Colonic mucosa (tissue), 4 donors: ENCODE results near the gene CELSR1. TPM values are rescaled to one million over a fixed set of nuclear protein-coding genes. Genes with fewer than 3 reads are reported as not detected.

Experiments
- DNase-seq: peaks from one replicate; pipeline ENCODE4 v3.0.0-alpha.2; 2020
- H3K27ac ChIP-seq: fragments of 200-600 bp; one replicate; pipeline ENCODE4 v1.8.0; 2021
- H3K27me3 ChIP-seq: fragments of 200-600 bp; one replicate; pipeline ENCODE4 v1.8.0; 2021
- H3K36me3 ChIP-seq: fragments of 200-600 bp; one replicate; pipeline ENCODE4 v1.8.0; 2021
- H3K4me1 ChIP-seq: fragments of 200-600 bp; one replicate; pipeline ENCODE4 v1.8.0; 2021; ENCODE audit warnings: mild to moderate bottlenecking
- H3K4me3 ChIP-seq: fragments of 200-600 bp; one replicate; pipeline ENCODE4 v1.8.0; 2021
- H3K9ac ChIP-seq, 2 donors: one replicate each; pipeline ENCODE4 v1.7.0; 2013; ENCODE audit warnings: control low read depth in 2 of 2, low read depth in 2 of 2, low read length in 2 of 2
- H3K9me3 ChIP-seq: fragments of 200-600 bp; one replicate; pipeline ENCODE4 v1.8.0; 2021
- intact Hi-C: fragments of 100-400 bp; cut with DNase I; formaldehyde crosslinking; loops from one replicate; pipeline ENCODE4 v1.14.1; 2022
- total RNA-seq, 2 donors: library from RNA; stranded (reverse); fragmentation: NEBNext Ultra II Directional in 1 of 2; extraction: Animal tissue kit (Norgen Biotek cat#: 25700) in 1 of 2; gene quantifications; one replicate each; pipeline ENCODE4 v1.2.1, GENCODE V29; 2021
- TF ChIP-seq, protein P1 (sequence below): fragments of 200-600 bp; IDR thresholded peaks from one replicate; pipeline ENCODE4 v1.8.0; 2022; ENCODE audit warnings: antibody characterized with exemption, mild to moderate bottlenecking
- donor health status: healthy.
- donor health status: DM: no; HTN: no; CAD: no.
- donor health status: DM: no; HTN: no; CAD: no.

The CELSR1 gene
- total RNA-seq, 2 donors from 2014 or later: 2.7 to 7.8 TPM

- Histone ChIP-seq H3K9me3 (no peaks in the 10 kb centered on the region), H3K27me3 (no peaks in the 10 kb centered on the region), H3K9ac (peak overlapping the region; percentile 49 to 67), H3K36me3 (no peaks in the 10 kb centered on the region), H3K4me1 (peaks cover 40% of the 10 kb centered on the region), H3K4me3 (no peak overlapping the region), H3K27ac (peak overlapping the region; percentile 95)
- DNase-seq: no peak
- intact Hi-C loops: loop anchor here (5.0 kb wide), 1 partner anchor 91 kb away; no protein-coding TSS in a partner anchor
- TF ChIP-seq, protein P1, sequence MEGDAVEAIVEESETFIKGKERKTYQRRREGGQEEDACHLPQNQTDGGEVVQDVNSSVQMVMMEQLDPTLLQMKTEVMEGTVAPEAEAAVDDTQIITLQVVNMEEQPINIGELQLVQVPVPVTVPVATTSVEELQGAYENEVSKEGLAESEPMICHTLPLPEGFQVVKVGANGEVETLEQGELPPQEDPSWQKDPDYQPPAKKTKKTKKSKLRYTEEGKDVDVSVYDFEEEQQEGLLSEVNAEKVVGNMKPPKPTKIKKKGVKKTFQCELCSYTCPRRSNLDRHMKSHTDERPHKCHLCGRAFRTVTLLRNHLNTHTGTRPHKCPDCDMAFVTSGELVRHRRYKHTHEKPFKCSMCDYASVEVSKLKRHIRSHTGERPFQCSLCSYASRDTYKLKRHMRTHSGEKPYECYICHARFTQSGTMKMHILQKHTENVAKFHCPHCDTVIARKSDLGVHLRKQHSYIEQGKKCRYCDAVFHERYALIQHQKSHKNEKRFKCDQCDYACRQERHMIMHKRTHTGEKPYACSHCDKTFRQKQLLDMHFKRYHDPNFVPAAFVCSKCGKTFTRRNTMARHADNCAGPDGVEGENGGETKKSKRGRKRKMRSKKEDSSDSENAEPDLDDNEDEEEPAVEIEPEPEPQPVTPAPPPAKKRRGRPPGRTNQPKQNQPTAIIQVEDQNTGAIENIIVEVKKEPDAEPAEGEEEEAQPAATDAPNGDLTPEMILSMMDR: no peak
Observed at GRCh38 chr22:46580940-46581537, 43.6 kb upstream of the CELSR1 start.

- Histone ChIP-seq H3K4me3 (no peak overlapping the region), H3K27me3 (no peaks in the 10 kb centered on the region), H3K4me1 (peaks cover 36% of the 10 kb centered on the region), H3K9ac (peak overlapping the region; percentile 38 to 99), H3K27ac (peak overlapping the region; percentile 95), H3K36me3 (no peaks in the 10 kb centered on the region), H3K9me3 (no peaks in the 10 kb centered on the region)
- TF ChIP-seq, protein P1: no peak
- no peak for DNase-seq
- intact Hi-C loops: loop anchor here (5.0 to 10.0 kb wide), 2 partner anchors 92 to 155 kb away; partner anchors contain the start of gene CERK
Observed at GRCh38 chr22:46579751-46580449, 42.5 kb upstream of the CELSR1 start.

GRCh38 chr22:46578824-46579561 lies 41.6 kb upstream of the CELSR1 start:
- peak; percentile 76 for DNase-seq
- TF ChIP-seq, protein P1: no peak
- Histone ChIP-seq H3K9ac (peak overlapping the region; percentile 94 to 99), H3K4me1 (peaks cover 36% of the 10 kb centered on the region), H3K4me3 (peak overlapping the region; percentile 79), H3K27ac (peak overlapping the region; percentile 95), H3K27me3 (no peaks in the 10 kb centered on the region), H3K36me3 (no peaks in the 10 kb centered on the region), H3K9me3 (no peaks in the 10 kb centered on the region)
- intact Hi-C loops: loop anchor here (10.0 kb wide), 1 partner anchor 156 kb away; the partner anchor contains the start of gene CERK

DNA sequence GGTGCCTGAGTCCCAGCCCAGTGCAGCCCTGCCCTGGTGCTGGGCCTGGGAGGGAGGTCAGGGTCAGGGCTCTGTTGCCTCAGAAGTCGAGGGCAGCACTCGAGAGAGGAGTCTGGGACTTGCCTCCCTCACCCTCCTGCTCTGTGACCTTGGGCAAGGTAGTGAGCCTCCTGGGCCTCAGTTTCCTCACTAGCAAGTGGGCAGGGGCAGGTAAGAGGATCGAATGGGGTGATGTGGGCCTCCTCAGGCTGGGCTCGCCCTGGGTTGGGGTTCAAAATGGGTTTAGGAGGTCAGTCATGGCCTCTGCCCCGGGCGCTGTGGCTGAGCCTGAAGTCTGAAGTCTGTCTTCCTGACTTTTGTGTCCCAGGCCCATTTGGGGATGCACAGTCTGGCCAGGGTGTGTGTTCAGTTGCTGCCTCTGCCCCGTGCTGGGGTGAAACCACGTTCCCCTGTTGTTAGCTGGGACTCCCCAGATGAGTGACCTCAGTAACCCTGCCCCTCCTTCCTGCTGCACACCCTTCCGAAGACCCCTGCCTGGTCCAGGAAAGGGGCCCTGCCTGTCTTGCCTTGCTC lies 40.9 kb upstream of the CELSR1 start:
- TF ChIP-seq, protein P1: no peak
- intact Hi-C loops: loop anchor here (10.0 kb wide), 1 partner anchor 156 kb away; the partner anchor contains the start of gene CERK
- Histone ChIP-seq H3K9me3 (no peaks in the 10 kb centered on the region), H3K36me3 (no peaks in the 10 kb centered on the region), H3K27me3 (no peaks in the 10 kb centered on the region), H3K4me1 (peaks cover 33% of the 10 kb centered on the region), H3K4me3 (peak overlapping the region; percentile 79), H3K9ac (peak overlapping the region; percentile 94 to 99), H3K27ac (peak overlapping the region; percentile 95)
- DNase-seq: no peak
